ENCODE results near the gene C6orf47.
A peak's percentile ranks its signal among the peaks of the same experiment; 100 is the strongest.

Gene C6orf47

DNA sequence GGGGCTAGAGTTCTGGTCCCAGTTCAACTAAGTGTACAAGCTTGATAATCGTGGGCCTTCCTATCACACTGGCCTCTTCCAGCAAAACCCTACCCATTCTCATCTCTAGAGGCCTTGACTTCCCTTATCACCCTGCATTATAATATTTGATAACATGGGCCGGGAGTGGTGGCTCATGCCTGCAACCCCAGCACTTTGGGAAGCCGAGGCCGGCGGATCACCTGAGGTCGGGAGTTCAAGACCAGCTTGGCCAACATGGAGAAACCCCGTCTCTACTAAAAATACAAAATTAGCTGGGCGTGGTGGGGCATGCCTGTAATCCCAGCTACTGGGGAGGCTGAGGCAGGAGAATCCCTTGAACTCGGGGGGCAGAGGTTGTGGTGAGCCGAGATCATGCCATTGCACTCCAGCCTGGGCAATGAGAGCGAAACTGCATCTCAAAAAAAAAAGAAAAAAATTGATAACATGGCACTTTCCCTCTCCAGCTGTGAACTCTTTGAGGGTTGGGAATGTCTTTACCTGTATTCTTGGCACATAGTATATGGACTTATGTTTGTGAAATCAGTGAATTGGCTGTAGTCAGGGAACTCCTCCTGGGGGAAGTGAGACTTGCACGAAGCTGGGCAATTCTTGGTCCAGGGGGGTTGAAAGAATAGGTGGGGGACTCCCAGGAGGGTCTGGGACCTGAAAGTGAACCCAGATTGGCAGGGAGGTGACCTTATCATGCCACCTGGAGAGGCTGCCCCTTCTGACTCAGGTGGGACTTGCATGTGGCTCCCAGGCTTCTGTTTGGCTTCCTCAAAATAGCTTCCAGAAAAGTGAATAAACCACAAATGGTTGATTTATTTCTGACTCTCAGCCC is 915 bp upstream of the C6orf47 start:
- no peaks in the 10 kb centered on the region for H3K27me3 ChIP-seq (ENCODE audit: control insufficient read depth in 5 of 5, insufficient read depth in 4 of 5, low read length in 5 of 5)
- H3K9me3 ChIP-seq (ENCODE audit: control insufficient read depth in 5 of 5, low read length in 5 of 5) = no peaks in the 10 kb centered on the region
- peaks cover 0 to 32% (median 18%) of the 10 kb centered on the region in 5 donors for H3K36me3 ChIP-seq (ENCODE audit: control insufficient read depth in 5 of 5, insufficient read depth in 5 of 5, low read length in 5 of 5)
- H3K4me3 ChIP-seq (ENCODE audit: low read depth in 1 of 5, low read length in 5 of 5) = peak overlapping the region in 4 of 5 donors; percentile 70 to 94 (median 87)
- peaks cover 14 to 72% (median 61%) of the 10 kb centered on the region in 5 donors for H3K4me1 ChIP-seq (ENCODE audit: control insufficient read depth in 5 of 5, insufficient read depth in 5 of 5, low read length in 5 of 5)
- peak overlapping the region; percentile 89 for H3K27ac ChIP-seq (ENCODE audit: low read depth, low read length)
- H3K9ac ChIP-seq (ENCODE audit: low read length in 5 of 5) = peak overlapping the region in 2 of 5 donors; percentile 90 to 99

DNA sequence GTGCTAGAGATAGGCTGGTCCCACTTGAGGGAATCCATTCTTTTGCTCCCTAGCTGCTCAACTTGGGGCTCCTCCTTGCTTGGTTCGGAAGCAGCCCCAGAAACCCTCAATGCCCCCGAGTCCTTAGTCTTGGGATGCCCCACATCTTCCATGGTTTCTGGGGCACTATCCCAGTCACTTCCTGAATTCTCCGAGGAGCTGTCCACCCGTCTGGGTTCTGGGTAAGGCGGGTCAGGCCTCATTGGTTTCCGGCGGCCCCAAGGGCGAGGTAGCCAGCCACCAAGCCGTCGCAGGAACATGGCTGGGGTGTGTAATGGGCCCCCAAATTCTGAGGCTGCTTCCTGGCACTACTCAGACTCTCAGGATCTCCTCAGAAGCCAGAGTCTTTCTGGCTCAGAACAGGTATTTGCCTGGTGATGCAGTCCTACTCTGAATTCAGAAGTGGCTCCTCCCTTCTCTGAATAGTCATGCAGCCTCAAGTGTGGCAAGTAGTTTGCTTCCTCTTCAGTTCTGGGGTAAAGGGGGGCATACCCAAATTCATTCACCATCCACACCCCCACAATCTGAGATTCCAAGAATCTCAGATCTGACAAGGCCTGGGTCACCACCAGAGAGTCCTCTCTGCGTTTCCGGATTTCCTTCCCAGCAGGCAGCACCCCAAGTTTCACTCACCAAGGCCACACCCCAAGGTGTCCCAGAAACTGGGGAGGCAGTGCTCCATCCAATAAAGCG is 763 bp downstream of the C6orf47 start:
- H3K4me3 ChIP-seq (ENCODE audit: low read depth in 1 of 5, low read length in 5 of 5) = peak overlapping the region; percentile 58 to 98 (median 90)
- H3K9me3 ChIP-seq (ENCODE audit: control insufficient read depth in 5 of 5, low read length in 5 of 5) = no peaks in the 10 kb centered on the region
- H3K4me1 ChIP-seq (ENCODE audit: control insufficient read depth in 5 of 5, insufficient read depth in 5 of 5, low read length in 5 of 5) = peaks cover 13 to 66% (median 57%) of the 10 kb centered on the region in 5 donors
- peak overlapping the region; percentile 89 for H3K27ac ChIP-seq (ENCODE audit: low read depth, low read length)
- H3K36me3 ChIP-seq (ENCODE audit: control insufficient read depth in 5 of 5, insufficient read depth in 5 of 5, low read length in 5 of 5) = peaks cover 0 to 47% (median 24%) of the 10 kb centered on the region in 5 donors
- no peaks in the 10 kb centered on the region for H3K27me3 ChIP-seq (ENCODE audit: control insufficient read depth in 5 of 5, insufficient read depth in 4 of 5, low read length in 5 of 5)
- H3K9ac ChIP-seq (ENCODE audit: low read length in 5 of 5) = peak overlapping the region; percentile 74 to 99 (median 90)

DNA sequence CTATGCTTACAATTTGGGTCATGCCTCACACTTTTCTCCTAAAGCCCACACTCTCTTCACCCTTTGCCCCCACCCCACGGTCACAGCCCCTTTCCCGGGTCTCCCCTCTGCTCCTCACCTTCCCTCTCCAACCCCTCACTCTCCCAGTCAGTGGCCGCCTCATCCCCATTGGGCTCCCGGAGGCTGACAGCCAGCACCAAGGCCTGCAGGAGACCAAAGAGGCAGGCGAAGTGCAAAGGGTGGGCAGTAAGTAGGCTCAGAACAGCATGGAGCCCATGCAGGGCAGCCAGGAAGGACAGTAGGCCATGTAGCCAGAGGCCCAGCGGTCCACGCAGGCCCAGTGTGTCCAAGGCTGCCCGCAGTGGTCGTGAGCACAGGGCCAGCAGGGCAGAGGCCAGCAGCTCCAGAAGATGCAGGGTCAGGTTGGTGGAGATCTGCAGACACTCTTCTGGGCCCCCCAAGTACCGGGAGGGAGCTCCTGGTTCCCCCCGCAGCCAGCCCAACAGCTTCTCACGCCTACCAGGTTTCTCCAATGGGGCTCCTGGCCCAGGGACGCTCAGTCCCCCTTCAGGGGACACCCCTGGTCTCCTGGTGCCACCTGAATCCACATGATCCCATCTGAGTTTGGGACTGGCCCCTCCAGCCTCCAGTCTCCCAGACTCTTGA is 1.5 kb downstream of the C6orf47 start:
- H3K27ac ChIP-seq (ENCODE audit: low read depth, low read length) = peak overlapping the region; percentile 89
- H3K27me3 ChIP-seq (ENCODE audit: control insufficient read depth in 5 of 5, insufficient read depth in 4 of 5, low read length in 5 of 5) = no peaks in the 10 kb centered on the region
- peak overlapping the region in 4 of 5 donors; percentile 63 to 99 (median 82) for H3K9ac ChIP-seq (ENCODE audit: low read length in 5 of 5)
- peak overlapping the region; percentile 58 to 98 (median 90) for H3K4me3 ChIP-seq (ENCODE audit: low read depth in 1 of 5, low read length in 5 of 5)
- H3K36me3 ChIP-seq (ENCODE audit: control insufficient read depth in 5 of 5, insufficient read depth in 5 of 5, low read length in 5 of 5) = peaks cover 0 to 49% (median 24%) of the 10 kb centered on the region in 5 donors
- H3K4me1 ChIP-seq (ENCODE audit: control insufficient read depth in 5 of 5, insufficient read depth in 5 of 5, low read length in 5 of 5) = peaks cover 12 to 59% (median 52%) of the 10 kb centered on the region in 5 donors
- H3K9me3 ChIP-seq (ENCODE audit: control insufficient read depth in 5 of 5, low read length in 5 of 5) = no peaks in the 10 kb centered on the region

DNA sequence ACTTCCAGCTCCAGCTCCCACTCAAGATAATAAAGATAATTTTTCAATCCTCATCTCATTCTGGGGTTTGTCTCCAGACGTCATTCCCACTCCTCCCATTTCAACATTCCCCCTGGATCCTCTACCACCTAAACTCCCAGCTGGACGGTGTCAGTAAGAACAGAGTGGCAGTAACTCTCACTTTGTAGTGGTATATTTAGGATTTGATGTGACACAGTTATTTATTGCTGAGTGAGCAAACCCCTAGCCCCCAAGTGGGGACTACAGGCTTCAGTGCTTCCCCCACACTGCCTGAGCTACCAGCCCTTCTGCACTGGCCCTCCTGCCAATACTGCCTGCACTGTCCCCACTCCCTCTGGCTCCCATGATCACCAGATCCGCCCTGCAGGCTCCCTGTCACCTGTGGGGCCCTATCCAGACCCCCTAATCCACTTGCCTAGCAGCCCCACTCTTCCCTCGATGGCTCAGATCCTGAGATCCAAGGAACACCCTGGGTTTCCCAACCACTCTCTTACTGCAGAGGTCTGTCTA is 2.4 kb downstream of the C6orf47 start:
- Histone ChIP-seq H3K27me3 (ENCODE audit: control insufficient read depth in 5 of 5, insufficient read depth in 4 of 5, low read length in 5 of 5) (no peaks in the 10 kb centered on the region), H3K4me1 (ENCODE audit: control insufficient read depth in 5 of 5, insufficient read depth in 5 of 5, low read length in 5 of 5) (peaks cover 12 to 56% (median 49%) of the 10 kb centered on the region in 5 donors), H3K36me3 (ENCODE audit: control insufficient read depth in 5 of 5, insufficient read depth in 5 of 5, low read length in 5 of 5) (peaks cover 0 to 46% (median 24%) of the 10 kb centered on the region in 5 donors), H3K9ac (ENCODE audit: low read length in 5 of 5) (peak overlapping the region in 4 of 5 donors; percentile 4 to 61 (median 42)), H3K9me3 (ENCODE audit: control insufficient read depth in 5 of 5, low read length in 5 of 5) (no peaks in the 10 kb centered on the region), H3K4me3 (ENCODE audit: low read depth in 1 of 5, low read length in 5 of 5) (no peak overlapping the region), H3K27ac (ENCODE audit: low read depth, low read length) (no peak overlapping the region)

DNA sequence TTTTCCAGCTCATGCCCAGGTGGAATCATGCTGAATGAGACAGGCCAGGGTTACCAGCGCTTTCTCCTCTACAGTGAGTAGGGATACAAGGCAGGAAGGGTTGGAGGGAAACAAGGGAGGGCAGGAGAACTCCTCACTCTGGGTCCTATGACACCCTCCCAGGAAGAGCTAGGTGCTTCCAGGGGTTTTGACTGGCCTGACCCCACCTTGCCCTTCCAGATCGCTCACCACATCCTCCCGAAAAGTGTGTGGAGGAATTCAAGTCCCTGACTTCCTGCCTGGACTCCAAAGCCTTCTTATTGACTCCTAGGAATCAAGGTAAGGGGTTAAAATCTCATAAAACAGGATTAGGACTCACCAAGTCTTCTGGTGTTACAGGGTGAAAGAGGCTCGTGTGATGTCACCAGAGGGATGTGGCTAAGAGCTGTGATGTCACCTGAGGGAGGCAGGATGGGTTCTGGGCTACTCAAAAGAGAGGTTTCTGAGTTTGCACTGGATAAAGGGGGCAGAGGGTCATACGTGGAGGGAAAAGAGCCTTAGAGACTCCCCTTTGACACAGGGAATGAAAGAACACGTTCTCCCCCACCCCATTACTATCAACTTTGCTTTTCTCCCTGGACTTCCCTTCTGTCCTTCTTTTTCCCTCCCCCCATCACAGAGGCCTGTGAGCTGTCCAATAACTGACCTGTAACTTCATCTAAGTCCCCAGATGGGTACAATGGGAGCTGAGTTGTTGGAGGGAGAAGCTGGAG is 3.0 kb downstream of the C6orf47 start:
- H3K36me3 ChIP-seq (ENCODE audit: control insufficient read depth in 5 of 5, insufficient read depth in 5 of 5, low read length in 5 of 5) = peaks cover 0 to 45% (median 23%) of the 10 kb centered on the region in 5 donors
- H3K4me3 ChIP-seq (ENCODE audit: low read depth in 1 of 5, low read length in 5 of 5) = no peak overlapping the region
- H3K27me3 ChIP-seq (ENCODE audit: control insufficient read depth in 5 of 5, insufficient read depth in 4 of 5, low read length in 5 of 5) = no peaks in the 10 kb centered on the region
- H3K9ac ChIP-seq (ENCODE audit: low read length in 5 of 5) = peak overlapping the region in 3 of 5 donors; percentile 4 to 44 (median 6)
- H3K27ac ChIP-seq (ENCODE audit: low read depth, low read length) = no peak overlapping the region
- H3K4me1 ChIP-seq (ENCODE audit: control insufficient read depth in 5 of 5, insufficient read depth in 5 of 5, low read length in 5 of 5) = peaks cover 12 to 58% (median 44%) of the 10 kb centered on the region in 5 donors
- no peaks in the 10 kb centered on the region for H3K9me3 ChIP-seq (ENCODE audit: control insufficient read depth in 5 of 5, low read length in 5 of 5)

DNA sequence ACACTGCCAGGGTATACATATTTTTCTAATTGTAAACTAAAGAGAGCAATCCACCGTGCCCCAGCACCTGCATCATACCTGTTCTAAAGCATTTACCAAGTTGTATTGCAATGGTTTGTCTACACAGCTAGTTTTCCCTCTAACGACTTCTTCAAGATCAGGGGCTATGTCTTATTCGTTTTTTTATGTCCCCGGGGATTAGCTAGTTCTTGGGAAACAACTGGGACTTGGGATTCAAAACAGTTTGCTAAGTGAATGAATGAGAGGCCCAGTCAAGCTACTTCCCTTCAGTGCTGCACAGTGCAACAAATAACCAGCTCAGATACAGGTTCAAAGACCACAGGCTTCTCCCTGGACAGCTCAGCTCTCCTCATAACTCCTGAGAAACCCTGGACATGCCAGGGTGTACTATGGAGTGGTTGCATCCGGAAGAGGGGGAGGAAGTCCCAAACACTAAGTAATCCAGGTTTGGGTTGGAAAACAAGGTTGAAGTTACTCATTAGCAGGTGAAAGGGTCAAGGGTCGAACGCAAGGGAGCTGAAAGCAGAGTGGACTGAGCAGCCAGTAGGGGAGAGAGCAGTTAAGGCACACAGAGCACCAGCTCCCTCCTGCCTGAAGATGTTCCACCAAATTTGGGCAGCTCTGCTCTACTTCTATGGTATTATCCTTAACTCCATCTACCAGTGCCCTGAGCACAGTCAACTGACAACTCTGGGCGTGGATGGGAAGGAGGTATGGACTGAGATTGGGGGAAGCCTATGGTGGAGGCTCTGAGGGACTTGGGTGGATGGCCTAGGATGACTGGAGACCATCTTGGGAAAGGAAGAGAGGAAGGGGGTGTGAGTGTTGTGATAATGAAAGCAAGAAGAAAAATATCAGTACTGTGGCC is 5.0 kb downstream of the C6orf47 start, which contains the start of gene APOM:
Gene APOM (plus strand): TSS at position 546 of the 889 bp plus-strand sequence. CDS start 73 bp downstream, at position 619.
- Histone ChIP-seq H3K36me3 (ENCODE audit: control insufficient read depth in 5 of 5, insufficient read depth in 5 of 5, low read length in 5 of 5) (peaks cover 0 to 39% (median 16%) of the 10 kb centered on the region in 5 donors), H3K4me1 (ENCODE audit: control insufficient read depth in 5 of 5, insufficient read depth in 5 of 5, low read length in 5 of 5) (peaks cover 10 to 59% (median 49%) of the 10 kb centered on the region in 5 donors), H3K9ac (ENCODE audit: low read length in 5 of 5) (no peak within 1 kb of the TSS), H3K9me3 (ENCODE audit: control insufficient read depth in 5 of 5, low read length in 5 of 5) (no peaks in the 10 kb centered on the region), H3K4me3 (ENCODE audit: low read depth in 1 of 5, low read length in 5 of 5) (no peak within 1 kb of the TSS), H3K27me3 (ENCODE audit: control insufficient read depth in 5 of 5, insufficient read depth in 4 of 5, low read length in 5 of 5) (no peaks in the 10 kb centered on the region), H3K27ac (ENCODE audit: low read depth, low read length) (no peak within 1 kb of the TSS)

DNA sequence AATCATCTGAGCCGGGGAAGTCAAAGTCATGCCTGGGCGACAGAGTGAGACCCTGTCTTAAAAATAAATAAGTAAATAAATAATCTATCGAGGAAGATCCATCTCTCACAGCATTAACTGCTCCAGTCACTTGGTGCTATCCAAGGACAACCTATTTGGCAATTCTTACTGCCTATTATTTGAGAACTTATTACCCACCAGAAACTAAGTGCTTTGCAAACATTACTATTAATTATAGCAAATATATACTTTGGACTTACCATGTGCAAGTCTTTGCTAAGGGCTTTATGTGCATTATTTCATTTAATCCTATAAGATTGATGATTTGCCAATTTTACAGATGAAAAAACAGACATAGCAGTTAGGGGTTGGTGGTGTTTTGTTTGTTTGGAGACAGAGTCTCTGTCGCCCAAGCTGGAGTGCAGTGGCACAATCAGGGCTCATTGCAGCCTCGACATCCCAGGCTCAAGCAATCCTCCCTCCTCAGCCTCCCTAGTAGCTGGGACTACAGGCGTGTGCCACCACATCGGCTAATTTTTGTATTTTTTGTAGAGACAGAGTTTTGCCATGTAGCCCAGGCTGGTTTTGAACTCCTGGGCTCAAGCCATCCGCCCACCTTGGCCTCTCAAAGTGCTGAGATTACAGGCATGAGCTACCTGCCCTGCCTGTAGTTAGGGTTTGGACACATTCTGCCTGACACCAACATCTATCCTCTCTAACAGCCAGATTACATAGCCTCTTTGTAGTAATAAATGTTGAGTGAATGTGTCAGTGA is 5.8 kb downstream of the C6orf47 start:
- Histone ChIP-seq H3K9ac (ENCODE audit: low read length in 5 of 5) (no peak overlapping the region), H3K27me3 (ENCODE audit: control insufficient read depth in 5 of 5, insufficient read depth in 4 of 5, low read length in 5 of 5) (no peaks in the 10 kb centered on the region), H3K4me1 (ENCODE audit: control insufficient read depth in 5 of 5, insufficient read depth in 5 of 5, low read length in 5 of 5) (peaks cover 7 to 52% (median 43%) of the 10 kb centered on the region in 5 donors), H3K9me3 (ENCODE audit: control insufficient read depth in 5 of 5, low read length in 5 of 5) (no peaks in the 10 kb centered on the region), H3K4me3 (ENCODE audit: low read depth in 1 of 5, low read length in 5 of 5) (no peak overlapping the region), H3K36me3 (ENCODE audit: control insufficient read depth in 5 of 5, insufficient read depth in 5 of 5, low read length in 5 of 5) (peaks cover 0 to 39% (median 16%) of the 10 kb centered on the region in 5 donors), H3K27ac (ENCODE audit: low read depth, low read length) (no peak overlapping the region)
